ENCODE measurements around the gene POGLUT2.

DNA sequence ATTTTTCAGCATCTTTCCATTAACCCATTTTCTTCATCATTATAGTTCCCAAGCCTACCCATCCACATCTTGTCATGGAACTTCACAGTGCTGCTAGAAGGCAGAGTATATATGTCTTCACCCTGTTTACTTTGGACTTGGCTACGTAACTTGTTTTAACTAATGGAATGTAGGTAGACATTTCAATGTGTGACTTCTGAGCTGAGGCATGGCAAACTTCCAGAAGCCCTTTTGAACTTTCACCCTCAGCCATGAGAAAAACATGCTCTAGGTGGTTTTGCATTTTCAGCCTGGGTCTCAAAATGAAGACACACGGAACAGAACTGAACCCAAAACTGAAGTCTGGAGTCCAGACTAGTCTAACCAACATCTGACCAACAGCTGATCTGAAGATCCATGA, 28.3 kb downstream of the POGLUT2 start:
- TF ChIP-seq, protein P1, sequence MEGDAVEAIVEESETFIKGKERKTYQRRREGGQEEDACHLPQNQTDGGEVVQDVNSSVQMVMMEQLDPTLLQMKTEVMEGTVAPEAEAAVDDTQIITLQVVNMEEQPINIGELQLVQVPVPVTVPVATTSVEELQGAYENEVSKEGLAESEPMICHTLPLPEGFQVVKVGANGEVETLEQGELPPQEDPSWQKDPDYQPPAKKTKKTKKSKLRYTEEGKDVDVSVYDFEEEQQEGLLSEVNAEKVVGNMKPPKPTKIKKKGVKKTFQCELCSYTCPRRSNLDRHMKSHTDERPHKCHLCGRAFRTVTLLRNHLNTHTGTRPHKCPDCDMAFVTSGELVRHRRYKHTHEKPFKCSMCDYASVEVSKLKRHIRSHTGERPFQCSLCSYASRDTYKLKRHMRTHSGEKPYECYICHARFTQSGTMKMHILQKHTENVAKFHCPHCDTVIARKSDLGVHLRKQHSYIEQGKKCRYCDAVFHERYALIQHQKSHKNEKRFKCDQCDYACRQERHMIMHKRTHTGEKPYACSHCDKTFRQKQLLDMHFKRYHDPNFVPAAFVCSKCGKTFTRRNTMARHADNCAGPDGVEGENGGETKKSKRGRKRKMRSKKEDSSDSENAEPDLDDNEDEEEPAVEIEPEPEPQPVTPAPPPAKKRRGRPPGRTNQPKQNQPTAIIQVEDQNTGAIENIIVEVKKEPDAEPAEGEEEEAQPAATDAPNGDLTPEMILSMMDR (IDR thresholded peaks at IDR 0.05), result no peak
- no peak for TF ChIP-seq POLR2AphosphoS5 (IDR thresholded peaks at IDR 0.05)
- no peak for TF ChIP-seq EP300 (IDR thresholded peaks at IDR 0.05)

Measured in upper lobe of left lung (tissue), 4 donors.